Ishikawa (cell line): Measurements from ENCODE around the gene RO60.

Source experiments
- CEBPB ChIP-seq: IDR thresholded peaks from 2 replicates; pipeline ENCODE4 v1.6.1; 2012
- EP300 ChIP-seq: IDR thresholded peaks from 2 replicates; pipeline ENCODE4 v1.6.1; 2012; ENCODE audit warnings: borderline replicate concordance
- FOXM1 ChIP-seq: IDR thresholded peaks from 2 replicates; pipeline ENCODE4 v1.6.1; 2012; ENCODE audit warnings: low read depth, borderline replicate concordance
- MAX ChIP-seq: IDR thresholded peaks from 2 replicates; pipeline ENCODE4 v1.6.1; 2012
- NFIC ChIP-seq: IDR thresholded peaks from 2 replicates; pipeline ENCODE4 v1.6.1; 2012
- RAD21 ChIP-seq: IDR thresholded peaks from 2 replicates; pipeline ENCODE4 v1.6.1; 2012; ENCODE audit warnings: low read depth
- REST ChIP-seq: IDR thresholded peaks from 2 replicates; pipeline ENCODE4 v1.6.1; 2012; ENCODE audit warnings: low read depth, mild to moderate bottlenecking
- TAF1 ChIP-seq: IDR thresholded peaks from 2 replicates; pipeline ENCODE4 v1.6.1; 2012; ENCODE audit warnings: low read depth, mild to moderate bottlenecking
- TCF12 ChIP-seq: IDR thresholded peaks from 2 replicates; pipeline ENCODE4 v1.6.1; 2012; ENCODE audit warnings: low read depth

GRCh38 chr1:193030280-193030679, 29.1 kb upstream of the RO60 start:
- TF ChIP-seq NFIC (no peak), REST (no peak), MAX (no peak), RAD21 (no peak), CEBPB (no peak), FOXM1 (no peak), TCF12 (no peak), EP300 (no peak), TAF1 (no peak)
